Mononuclear cell (primary cell): ENCODE measurements around the gene RIMBP3C. TPM values are rescaled to one million over a fixed set of nuclear protein-coding genes. Genes with fewer than 3 reads are reported as not detected.
"Not testable (repeated sequence)": the region's sequence is repeated elsewhere in the genome, so short reads cannot be mapped to it uniquely, and the experiment has no call there.

ENCODE experiments used
- H3K27me3 ChIP-seq: 2 replicates; pipeline ENCODE4 v1.6.0; 2011; ENCODE audit warnings: low read length, control low read depth; ENCODE audit not compliant: insufficient read depth
- H3K4me1 ChIP-seq: 2 replicates; pipeline ENCODE4 v1.5.1; 2011; ENCODE audit warnings: mild to moderate bottlenecking, low read length, control low read depth; ENCODE audit not compliant: insufficient read depth
- H3K4me3 ChIP-seq: 2 replicates; pipeline ENCODE4 v1.5.1; 2011; ENCODE audit warnings: mild to moderate bottlenecking, low read length, moderate library complexity
- H3K9me3 ChIP-seq: 2 replicates; pipeline ENCODE4 v1.5.1; 2011; ENCODE audit warnings: low read depth, mild to moderate bottlenecking, control low read depth, low read length
- total RNA-seq: library from RNA; depleted of rRNA; stranded (reverse); fragments of >200 nt; gene quantifications from one replicate; pipeline ENCODE4 v1.2.3, GENCODE V29; 2012

The RIMBP3C gene
- total RNA-seq, 1 donor, result 0.10 TPM

DNA sequence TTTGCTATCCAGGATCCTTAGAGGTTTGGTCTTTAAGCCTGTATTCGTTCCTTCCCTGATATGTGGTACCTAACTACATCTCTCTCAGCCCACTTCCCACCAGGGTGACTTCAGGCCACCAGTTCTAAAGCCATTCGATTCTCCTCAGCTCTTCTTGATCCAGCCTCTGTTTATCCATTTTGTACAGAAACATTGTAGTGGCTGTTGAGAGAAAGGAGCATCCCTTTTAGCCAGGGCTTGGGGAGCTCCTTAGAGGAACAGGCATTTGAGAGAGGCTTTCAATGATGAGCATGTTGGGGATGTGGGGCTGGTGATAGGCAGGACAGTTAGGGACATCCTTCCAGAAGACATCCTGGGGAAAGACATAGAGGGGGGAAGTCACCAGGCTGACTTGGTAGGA is 34.1 kb upstream of the RIMBP3C start:
- no peaks in the 10 kb centered on the region for H3K9me3 ChIP-seq
- no peaks in the 10 kb centered on the region for H3K27me3 ChIP-seq
- H3K4me1 ChIP-seq, result peaks cover 44% of the 10 kb centered on the region
- H3K4me3 ChIP-seq, result no peak overlapping the region

DNA sequence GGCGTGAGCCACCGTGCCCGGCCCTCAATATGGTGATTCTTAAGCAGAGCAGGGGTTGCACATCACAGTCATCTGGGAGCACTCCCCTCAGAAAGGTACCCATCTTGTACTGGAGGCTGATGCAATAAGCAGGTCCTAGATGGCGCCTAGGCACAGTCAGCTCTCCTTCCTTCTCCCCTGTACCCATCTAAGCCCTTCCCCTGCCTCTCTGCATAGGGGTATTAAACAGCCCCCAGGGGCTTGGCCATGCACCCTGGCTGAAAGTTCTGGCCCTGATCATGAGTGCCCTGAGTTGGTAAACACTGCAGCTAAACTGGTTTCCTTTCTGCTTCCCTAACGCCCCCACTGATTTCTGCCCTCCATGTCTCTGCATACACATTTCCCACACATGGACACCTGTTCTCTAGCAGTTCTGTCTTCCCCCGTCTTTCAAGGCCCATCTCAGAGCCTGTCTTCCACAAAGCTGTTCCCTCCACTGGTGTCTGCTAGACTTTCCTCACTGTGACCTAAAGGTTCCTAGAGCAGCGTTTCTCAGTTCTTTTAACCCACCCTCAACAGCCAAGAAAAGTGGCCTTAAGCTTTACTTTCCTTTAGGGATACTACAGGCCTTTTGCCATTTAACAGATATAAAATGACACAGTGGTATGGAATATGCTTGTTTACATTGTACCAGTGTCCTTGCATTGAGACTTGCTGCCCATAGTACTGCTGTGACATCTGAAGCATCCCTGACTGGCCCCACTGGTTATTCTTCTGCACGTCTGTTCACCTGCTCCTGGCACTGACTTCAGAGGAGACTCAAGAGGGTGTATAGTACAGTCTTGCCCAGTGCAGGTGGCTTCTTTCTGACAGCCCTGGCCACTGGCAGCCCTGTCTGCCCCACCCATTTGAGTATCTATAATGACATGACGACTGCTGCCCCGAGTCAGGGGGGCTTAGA is 31.8 kb upstream of the RIMBP3C start:
- Histone ChIP-seq H3K4me1 (peaks cover 31% of the 10 kb centered on the region), H3K27me3 (no peaks in the 10 kb centered on the region), H3K4me3 (no peak overlapping the region), H3K9me3 (no peaks in the 10 kb centered on the region)

DNA sequence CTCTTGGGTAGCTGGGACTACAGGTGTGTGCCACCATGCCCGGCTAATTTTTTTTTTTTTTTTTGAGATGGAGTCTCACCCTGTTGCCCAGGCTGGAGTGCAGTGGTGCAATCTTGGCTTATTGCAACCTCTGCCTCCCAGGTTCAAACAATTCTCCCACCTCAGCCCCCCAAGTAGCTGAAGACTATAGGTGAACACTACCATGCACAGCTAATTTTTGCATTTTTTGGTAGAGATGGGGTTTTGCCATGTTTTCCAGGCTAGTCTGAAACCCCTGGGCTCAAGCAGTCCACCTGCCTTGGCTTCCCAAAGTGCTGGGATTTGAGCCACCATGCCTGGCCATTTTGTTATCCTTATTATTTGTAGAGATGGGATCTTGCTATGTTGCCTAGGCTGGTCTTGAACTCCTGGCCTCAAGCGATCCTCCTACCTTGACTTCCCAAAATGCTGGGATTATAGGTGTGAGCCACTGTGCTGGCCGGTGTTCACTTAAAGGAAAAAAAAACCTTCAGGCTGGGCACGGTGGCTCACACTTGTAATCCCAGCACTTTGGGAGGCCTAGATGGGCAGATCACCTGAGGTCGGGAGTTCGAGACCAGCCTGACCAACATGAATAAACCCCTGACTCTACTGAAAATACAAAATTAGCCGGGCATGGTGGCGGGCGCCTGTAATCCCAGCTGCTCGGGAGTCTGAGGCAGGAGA is 29.9 kb upstream of the RIMBP3C start:
- not testable (repeated sequence) for H3K9me3 ChIP-seq, H3K27me3 ChIP-seq, H3K4me3 ChIP-seq
- H3K4me1 ChIP-seq, result peaks cover 18% of the 10 kb centered on the region

DNA sequence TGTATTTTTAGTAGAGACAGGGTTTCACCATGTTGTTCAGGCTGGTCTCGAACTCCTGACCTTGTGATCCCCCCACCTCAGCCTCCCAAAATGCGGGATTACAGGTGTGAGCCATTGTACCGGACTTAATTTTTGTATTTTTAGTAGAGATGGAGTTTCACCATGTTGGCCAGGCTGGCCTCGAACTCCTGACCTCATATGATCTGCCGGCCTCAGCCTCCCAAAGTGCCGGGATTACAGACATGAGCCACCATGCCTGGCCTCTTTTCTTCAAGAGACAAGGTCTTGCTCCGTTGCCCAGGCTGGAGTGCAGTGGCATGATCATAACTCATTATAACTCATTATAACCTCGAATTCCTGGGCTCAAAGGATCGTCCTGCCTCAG is 29.4 kb upstream of the RIMBP3C start:
- H3K4me1 ChIP-seq, result peaks cover 18% of the 10 kb centered on the region
- H3K4me3 ChIP-seq, result not testable (repeated sequence)

DNA sequence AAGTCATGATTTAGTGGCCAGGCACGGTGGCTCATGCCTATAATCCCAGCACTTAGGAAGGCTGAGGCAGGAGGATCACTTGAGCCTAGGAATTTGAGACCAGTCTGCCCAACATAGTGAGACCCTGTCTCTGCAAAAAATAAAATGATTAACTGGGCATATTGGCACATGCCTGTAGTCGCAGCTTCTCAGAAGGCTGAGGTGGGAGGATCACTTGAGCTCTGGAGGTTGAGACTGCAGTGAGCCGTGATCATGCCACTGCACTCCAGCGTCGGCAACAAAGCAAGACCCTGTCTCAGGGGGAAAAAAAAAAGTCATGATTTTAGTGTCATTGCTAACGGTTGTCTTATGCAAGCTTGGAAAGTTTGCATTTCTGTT is 28.2 kb upstream of the RIMBP3C start:
- peaks cover 20% of the 10 kb centered on the region for H3K4me1 ChIP-seq

More for the DNA sequence above, 29.4 kb upstream of the RIMBP3C start:
- H3K9me3 ChIP-seq, H3K27me3 ChIP-seq: not testable (repeated sequence)

DNA sequence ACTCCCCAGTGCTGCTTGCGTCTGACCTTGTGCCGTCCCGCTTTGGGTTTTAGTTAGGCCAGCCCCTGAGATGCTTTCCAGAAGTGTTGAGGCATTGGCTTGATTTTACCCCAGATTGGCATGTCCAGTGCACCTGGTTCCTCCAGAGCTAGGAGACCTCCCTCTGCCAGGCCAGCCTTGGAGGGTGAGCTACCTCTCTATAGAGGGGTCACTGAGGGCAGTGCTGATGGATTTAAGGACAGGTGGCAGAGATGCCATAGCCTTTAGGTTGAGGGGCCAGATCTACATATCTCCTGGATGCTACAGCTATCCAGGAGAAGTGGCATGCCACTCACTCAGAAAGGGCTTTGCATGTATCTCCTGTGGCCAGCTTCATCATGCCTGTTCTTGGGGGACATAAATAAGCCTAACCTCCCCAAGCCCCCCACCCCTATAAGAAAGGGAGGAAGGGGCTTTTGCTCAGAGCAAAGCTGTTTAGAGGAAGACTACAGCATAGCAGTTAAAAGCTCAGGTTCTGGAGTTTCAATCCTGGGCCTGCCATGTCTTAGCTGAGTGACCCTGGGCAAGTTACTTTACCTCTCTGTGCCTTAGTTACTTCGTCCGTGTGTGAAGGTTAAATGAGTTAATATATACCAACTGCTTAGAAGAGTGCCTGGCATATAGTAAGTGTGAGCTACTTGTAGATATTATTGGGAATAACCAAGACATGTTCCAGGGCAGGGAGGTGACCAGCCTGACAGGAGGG is 22.7 kb upstream of the RIMBP3C start:
- Histone ChIP-seq H3K27me3 (no peaks in the 10 kb centered on the region), H3K4me3 (no peak overlapping the region), H3K9me3 (no peaks in the 10 kb centered on the region), H3K4me1 (peaks cover 64% of the 10 kb centered on the region)

More for the DNA sequence above, 28.2 kb upstream of the RIMBP3C start:
- H3K9me3 ChIP-seq, result no peaks in the 10 kb centered on the region
- no peaks in the 10 kb centered on the region for H3K27me3 ChIP-seq
- H3K4me3 ChIP-seq, result no peak overlapping the region

DNA sequence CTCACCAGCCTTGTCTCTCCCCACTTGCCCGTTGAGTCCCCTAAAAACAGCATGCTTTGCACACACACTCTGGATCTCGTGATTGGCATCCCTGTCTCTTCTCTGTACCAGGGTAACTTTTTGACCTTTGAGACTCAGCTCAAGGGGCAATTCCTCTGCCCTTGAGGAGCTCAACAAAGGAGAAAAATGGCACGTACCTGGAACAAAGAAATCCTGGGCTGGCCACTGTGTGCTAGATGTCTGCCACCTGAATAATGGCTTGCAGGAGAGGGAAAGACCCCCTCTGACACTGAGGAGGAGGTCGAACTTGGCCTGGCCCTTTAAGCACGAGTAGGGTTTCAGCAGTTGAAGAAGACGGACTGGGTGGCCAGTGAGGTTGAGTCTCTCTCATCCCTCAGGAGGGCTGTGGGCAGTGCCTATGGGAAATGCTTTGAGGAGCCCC is 22.1 kb upstream of the RIMBP3C start:
- H3K4me3 ChIP-seq, result no peak overlapping the region

DNA sequence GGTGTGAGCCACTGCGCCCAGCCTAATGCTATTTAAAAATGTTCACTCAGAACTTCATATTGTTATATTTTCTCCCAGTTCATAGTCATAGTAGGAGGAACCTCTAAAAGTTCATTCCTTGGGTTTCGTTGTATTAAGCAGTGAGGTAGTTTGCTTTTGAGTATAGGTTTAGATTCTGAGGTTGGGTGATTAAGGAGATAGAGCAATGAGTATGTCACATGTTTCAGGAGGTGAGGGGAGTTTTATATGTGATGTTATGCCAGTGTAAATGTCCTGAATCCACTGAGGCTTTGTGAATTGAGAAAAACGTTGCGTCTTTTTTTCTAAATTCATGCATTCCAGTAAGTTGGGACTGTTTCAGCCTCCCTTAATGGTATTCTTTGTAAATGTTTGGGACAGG is 20.4 kb upstream of the RIMBP3C start:
- Histone ChIP-seq H3K4me3 (no peak overlapping the region), H3K27me3 (no peaks in the 10 kb centered on the region), H3K4me1 (peaks cover 65% of the 10 kb centered on the region), H3K9me3 (no peaks in the 10 kb centered on the region)

More for the DNA sequence above, 22.1 kb upstream of the RIMBP3C start:
- Histone ChIP-seq H3K4me1 (peaks cover 68% of the 10 kb centered on the region), H3K9me3 (no peaks in the 10 kb centered on the region), H3K27me3 (no peaks in the 10 kb centered on the region)

DNA sequence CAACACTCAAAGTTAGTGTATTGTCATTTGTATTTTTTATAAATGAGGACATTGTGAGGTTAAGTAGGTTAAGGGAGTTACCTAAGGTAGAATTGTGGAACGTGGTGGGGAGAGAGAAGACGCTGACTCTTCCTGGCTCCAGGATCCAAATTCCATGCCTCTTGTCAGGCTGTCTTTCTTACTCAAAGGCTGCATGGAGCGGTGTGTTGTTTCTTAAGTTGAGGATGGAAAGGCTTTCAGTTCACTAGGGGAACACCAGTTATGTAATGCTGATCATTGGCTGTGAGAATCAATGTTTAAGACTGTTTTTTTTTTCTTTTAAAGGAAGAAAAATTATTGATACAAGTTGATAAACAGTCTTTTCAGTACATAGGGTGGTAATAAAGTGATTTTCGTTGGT is 19.1 kb upstream of the RIMBP3C start:
- H3K9me3 ChIP-seq, result no peaks in the 10 kb centered on the region
- H3K4me1 ChIP-seq, result peaks cover 65% of the 10 kb centered on the region
- no peak overlapping the region for H3K4me3 ChIP-seq
- H3K27me3 ChIP-seq, result no peaks in the 10 kb centered on the region

DNA sequence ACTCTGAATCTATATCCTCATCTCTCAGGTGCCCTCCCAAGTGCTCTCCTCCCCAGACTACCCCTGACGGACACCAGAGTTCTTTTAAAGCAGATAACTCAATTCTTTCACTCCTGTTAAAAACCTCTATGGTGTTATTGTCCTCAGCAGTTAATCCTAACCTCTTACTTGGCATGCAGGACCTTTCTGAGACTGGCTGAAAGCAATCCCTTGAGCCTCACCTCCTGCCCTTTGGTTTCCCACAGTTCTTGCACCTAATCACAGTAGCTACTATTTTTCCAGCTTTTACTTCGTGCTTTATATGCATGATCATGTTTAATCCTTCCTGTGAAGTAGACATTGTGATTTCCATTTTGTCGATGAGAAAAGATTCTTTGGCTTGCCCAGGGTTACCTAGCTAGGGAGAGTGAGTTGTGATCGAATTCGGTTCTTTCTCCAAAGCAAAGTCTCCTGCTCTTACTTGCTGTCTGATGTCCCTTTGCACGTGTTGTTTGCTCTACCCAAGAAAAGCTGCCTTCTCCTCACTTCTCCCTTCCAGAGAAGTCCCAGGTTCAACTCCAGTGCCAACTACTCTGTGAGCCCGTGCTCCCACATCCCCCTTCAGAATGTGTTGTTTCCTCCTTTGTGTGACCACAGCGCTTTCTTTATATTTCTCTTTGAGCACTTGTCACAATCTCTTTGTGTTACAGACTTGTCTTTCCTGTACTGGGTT is 18.4 kb upstream of the RIMBP3C start:
- Histone ChIP-seq H3K27me3 (no peaks in the 10 kb centered on the region), H3K4me1 (peaks cover 65% of the 10 kb centered on the region), H3K4me3 (no peak overlapping the region), H3K9me3 (no peaks in the 10 kb centered on the region)

DNA sequence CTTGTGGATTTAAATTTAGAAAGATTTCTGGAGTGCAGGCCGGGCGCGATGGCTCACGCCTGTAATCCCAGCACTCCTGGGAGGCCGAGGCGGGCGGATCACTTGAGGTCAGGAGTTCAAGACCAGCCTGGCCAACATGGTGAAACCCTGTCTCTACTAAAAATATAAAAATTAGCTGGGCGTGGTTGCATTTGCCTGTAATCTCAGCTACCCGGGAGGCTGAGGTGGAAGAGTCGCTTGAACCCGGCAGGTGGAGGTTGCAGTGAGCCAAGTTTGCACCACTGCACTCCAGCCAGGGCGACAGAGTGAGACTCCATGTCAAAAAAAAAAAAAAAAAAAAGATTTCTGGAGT is 17.8 kb upstream of the RIMBP3C start:
- not testable (repeated sequence) for H3K27me3 ChIP-seq, H3K9me3 ChIP-seq
- Histone ChIP-seq H3K4me1 (peaks cover 59% of the 10 kb centered on the region), H3K4me3 (peak overlapping the region; percentile 84)

DNA sequence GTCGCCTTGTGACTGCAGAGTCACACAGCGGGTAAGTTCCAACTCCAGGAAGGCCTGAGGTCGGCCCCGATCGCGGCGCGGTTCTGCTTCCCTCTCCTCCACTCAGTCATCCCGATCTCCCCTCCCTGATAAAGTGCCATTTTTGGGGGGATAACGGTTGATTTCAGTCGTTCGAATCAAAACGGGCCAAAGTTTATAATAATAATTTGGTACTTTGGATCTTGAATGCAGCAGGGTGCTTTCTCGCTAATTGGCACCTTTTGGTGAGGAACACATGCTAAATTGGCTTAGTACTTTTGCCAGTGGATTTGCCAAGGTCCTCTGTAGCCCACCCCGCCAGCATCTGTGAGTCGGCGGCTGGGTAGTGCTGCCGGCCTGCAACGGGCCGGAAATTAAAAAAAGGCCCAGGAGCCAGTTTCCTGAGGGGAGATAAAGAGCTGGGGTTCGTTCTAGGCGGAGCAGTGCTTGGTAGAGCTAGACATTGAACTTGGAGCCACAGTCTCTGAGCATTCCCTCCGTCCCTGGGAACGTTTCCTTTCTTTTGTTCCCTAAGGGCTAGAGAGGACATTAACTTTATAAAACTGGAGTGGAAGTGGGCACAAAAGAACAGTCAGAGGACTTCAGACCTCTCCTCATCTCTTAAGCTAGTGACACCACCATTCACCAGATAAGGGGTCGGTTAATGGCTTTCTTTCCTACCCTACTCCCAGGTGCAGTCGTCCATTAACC is 17.2 kb upstream of the RIMBP3C start:
- Histone ChIP-seq H3K9me3 (no peaks in the 10 kb centered on the region), H3K4me3 (peak overlapping the region; percentile 84), H3K27me3 (no peaks in the 10 kb centered on the region), H3K4me1 (peaks cover 54% of the 10 kb centered on the region)

DNA sequence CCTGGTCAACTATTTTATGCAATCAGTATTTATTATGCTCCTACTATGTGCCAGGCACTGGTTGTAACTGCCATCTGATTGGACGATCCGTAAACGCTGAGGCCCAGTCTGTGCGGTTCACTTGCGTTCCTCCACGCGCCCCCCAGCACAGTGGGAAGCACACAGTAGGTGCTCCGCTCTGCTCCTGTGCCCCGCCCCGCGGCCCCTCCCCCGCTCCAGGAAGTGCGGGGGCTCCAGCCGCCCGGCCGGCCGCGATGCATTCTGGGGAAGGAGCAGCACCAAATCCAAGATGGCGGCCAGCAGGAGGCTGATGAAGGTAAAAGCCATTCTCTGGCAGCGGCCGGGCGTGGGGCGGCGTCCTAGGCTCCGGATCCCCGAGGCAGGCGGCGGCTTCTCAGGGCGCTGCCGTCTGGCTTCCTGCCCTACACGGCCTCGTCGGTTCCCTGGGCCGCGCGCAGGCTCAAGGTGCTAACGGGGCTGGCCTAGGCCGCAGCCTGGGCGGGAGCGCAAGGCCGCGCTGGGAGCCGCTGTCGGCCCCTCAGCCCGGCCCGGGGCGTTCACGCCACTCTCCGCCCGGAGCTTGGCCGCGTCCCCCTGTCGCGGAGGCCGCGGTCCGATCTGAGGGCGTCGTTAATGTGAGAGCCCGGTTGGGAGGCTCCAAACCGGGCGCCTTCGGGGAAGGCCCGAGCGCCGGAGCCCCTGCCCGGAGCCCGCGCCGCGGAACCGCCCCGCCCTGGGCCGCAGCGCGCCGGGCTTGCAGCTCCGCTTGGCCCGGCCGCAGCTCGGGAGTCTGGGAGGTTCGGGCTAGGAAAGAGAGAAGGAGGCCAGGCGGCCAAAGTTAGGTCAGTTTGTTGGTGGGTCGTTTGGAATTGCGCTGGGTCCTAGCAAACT is 16.4 kb upstream of the RIMBP3C start, which contains the start of gene UBE2L3:
TSS of gene UBE2L3 (plus strand) at position 259 of the 891 bp plus-strand sequence. CDS start at position 290, 31 bp downstream.
- Histone ChIP-seq H3K9me3 (no peaks in the 10 kb centered on the region), H3K27me3 (no peaks in the 10 kb centered on the region), H3K4me3 (peak within 1 kb of the TSS; percentile 84), H3K4me1 (peaks cover 46% of the 10 kb centered on the region)
